T47D (cell line): ENCODE measurements around the gene PMPCB.
A peak's percentile ranks its signal among the peaks of the same experiment; 100 is the strongest.

ENCODE experiments used
- DNase-seq, 2 experiments: peaks; one replicate each; pipeline versions ENCODE4 v3.0.0 to v3.0.0-alpha.2; 2011 to 2012; ENCODE audit warnings: low read depth in 1 of 2, low spot score in 1 of 2
- JUND ChIP-seq: IDR thresholded peaks from 2 replicates; pipeline ENCODE4 v1.6.1; 2012; ENCODE audit warnings: low read depth
- in situ Hi-C: cut with HindIII; loops from 2 replicates; pipeline ENCODE4 v1.10.0; 2016; ENCODE audit warnings: low sequenced_read_pairs, low pct_unique_long_range_greater_than_20kb

The PMPCB gene

GRCh38 chr7:103293526-103293925, 3.7 kb upstream of the PMPCB start:
- DNase-seq: no peak
- TF ChIP-seq JUND: no peak
- in situ Hi-C loops: no loop called here

- DNase-seq: no peak
- TF ChIP-seq JUND: no peak
- in situ Hi-C loops: no loop called here
Observed at GRCh38 chr7:103297837-103298179, 573 bp downstream of the PMPCB start.

GRCh38 chr7:103299660-103300059, 2.4 kb downstream of the PMPCB start:
- in situ Hi-C loops: no loop called here
- TF ChIP-seq JUND: no peak
- DNase-seq: no peak

GRCh38 chr7:103301441-103301840, 4.2 kb downstream of the PMPCB start:
- no peak for TF ChIP-seq JUND
- in situ Hi-C loops: no loop called here
- DNase-seq: no peak

- in situ Hi-C loops: no loop called here
- peak; percentile 12 to 62 for DNase-seq
- no peak for TF ChIP-seq JUND
Observed at GRCh38 chr7:103307503-103308231, 10.4 kb downstream of the PMPCB start.

GRCh38 chr7:103314852-103315251, 17.6 kb downstream of the PMPCB start:
- no peak for DNase-seq
- no peak for TF ChIP-seq JUND
- in situ Hi-C loops: no loop called here

GRCh38 chr7:103316380-103316941, 19.2 kb downstream of the PMPCB start:
- DNase-seq: no peak
- in situ Hi-C loops: no loop called here
- TF ChIP-seq JUND: no peak

- no peak for DNase-seq
- no peak for TF ChIP-seq JUND
- in situ Hi-C loops: no loop called here
Observed at GRCh38 chr7:103317009-103317408, 19.8 kb downstream of the PMPCB start.

- in situ Hi-C loops: no loop called here
- no peak for TF ChIP-seq JUND
- no peak for DNase-seq
Observed at GRCh38 chr7:103325744-103326143, 28.5 kb downstream of the PMPCB start.

- no peak for DNase-seq
- in situ Hi-C loops: no loop called here
- TF ChIP-seq JUND: no peak
Observed at GRCh38 chr7:103336761-103337160, 39.5 kb downstream of the PMPCB start.

- no peak for TF ChIP-seq JUND
- in situ Hi-C loops: no loop called here
- DNase-seq: no peak
Observed at GRCh38 chr7:103338864-103339263, 41.6 kb downstream of the PMPCB start.

GRCh38 chr7:103341466-103341865, 44.2 kb downstream of the PMPCB start:
- no peak for TF ChIP-seq JUND
- in situ Hi-C loops: no loop called here
- DNase-seq: no peak

GRCh38 chr7:103343332-103343731, 46.1 kb downstream of the PMPCB start:
- TF ChIP-seq JUND: no peak
- in situ Hi-C loops: no loop called here
- no peak for DNase-seq
